PC-9 (cell line): Measurements from ENCODE around the gene SHISA5. TPM values are rescaled to one million over a fixed set of nuclear protein-coding genes. Genes with fewer than 3 reads are reported as not detected.

ENCODE experiments used
- BruUV-seq: library from RNA; stranded (reverse); fragments of 400-500 nt; replicated peaks from 2 replicates; lab custom pipeline; 2021; lab: Mats Ljungman, UMichigan
- CTCF ChIA-PET: fragments of 300-600 bp; sonication (Branson Sonifier 250); formaldehyde crosslinking; loops from one replicate; lab custom pipeline; 2022; ENCODE audit warnings: antibody characterized with exemption; lab: Charles Lee
- POLR2A ChIA-PET: fragments of 300-600 bp; sonication (Branson Sonifier 250); formaldehyde crosslinking; loops from one replicate; lab custom pipeline; 2022; ENCODE audit warnings: antibody characterized with exemption; ENCODE audit not compliant: unreplicated experiment; lab: Charles Lee
- DNase-seq, 2 experiments: peaks; one replicate each; pipeline versions ENCODE4 v3.0.0 to v3.0.0-alpha.2; 2015 to 2022; ENCODE audit warnings: mixed read lengths in 1 of 2
- H2AFZ ChIP-seq: fragments of 200-600 bp; sonication (generic); 2 replicates; pipeline ENCODE4 v1.8.1; 2017; ENCODE audit warnings: antibody characterized with exemption
- H3F3A ChIP-seq: fragments of 200-600 bp; sonication (generic); 2 replicates; pipeline ENCODE4 v1.8.1; 2017; ENCODE audit warnings: antibody characterized with exemption, mild to moderate bottlenecking, low read depth; ENCODE audit not compliant: insufficient read depth
- H3K27ac ChIP-seq: fragments of 200-600 bp; sonication (generic); 2 replicates; pipeline ENCODE4 v1.6.1; 2016; ENCODE audit warnings: mixed run types
- H3K27me3 ChIP-seq: fragments of 200-600 bp; sonication (generic); 2 replicates; pipeline ENCODE4 v1.6.1; 2016; ENCODE audit warnings: low read depth, mixed run types; ENCODE audit not compliant: insufficient read depth
- H3K36me3 ChIP-seq: fragments of 200-600 bp; sonication (generic); 2 replicates; pipeline ENCODE4 v1.6.1; 2016; ENCODE audit warnings: low read depth, mixed run types
- H3K4me1 ChIP-seq: fragments of 200-600 bp; sonication (generic); replicated peaks from 2 replicates; pipeline ENCODE4 v1.6.1; 2016; ENCODE audit warnings: mixed run types; ENCODE audit not compliant: insufficient read depth
- H3K4me2 ChIP-seq: fragments of 200-600 bp; sonication (generic); 2 replicates; pipeline ENCODE4 v1.6.1; 2017; ENCODE audit warnings: mixed run types
- H3K4me3 ChIP-seq: fragments of 200-600 bp; sonication (generic); 2 replicates; pipeline ENCODE4 v1.6.1; 2016; ENCODE audit warnings: mixed run types
- H3K79me2 ChIP-seq: fragments of 200-600 bp; sonication (generic); 2 replicates; pipeline ENCODE4 v1.6.1; 2017; ENCODE audit warnings: low read depth, mixed run types
- H3K9me2 ChIP-seq: fragments of 200-600 bp; sonication (generic); 2 replicates; pipeline ENCODE4 v1.8.1; 2017; ENCODE audit warnings: mild to moderate bottlenecking; ENCODE audit not compliant: insufficient read depth
- H3K9me3 ChIP-seq: fragments of 200-600 bp; sonication (generic); 2 replicates; pipeline ENCODE4 v1.8.1; 2016; ENCODE audit warnings: low read depth; ENCODE audit not compliant: insufficient read depth
- H4K20me1 ChIP-seq: fragments of 200-600 bp; sonication (generic); 2 replicates; pipeline ENCODE4 v1.8.1; 2017; ENCODE audit not compliant: insufficient read depth
- CTCF ChIP-seq: fragments of 200-600 bp; sonication (generic); conservative IDR thresholded peaks from 2 replicates; pipeline ENCODE4 v1.6.1; 2017; ENCODE audit warnings: mixed run types, antibody characterized with exemption, mild to moderate bottlenecking, moderate library complexity
- EZH2 ChIP-seq: fragments of 200-600 bp; sonication (generic); IDR thresholded peaks from 2 replicates; pipeline ENCODE4 v1.8.0; 2017; ENCODE audit warnings: antibody characterized with exemption, low read depth
- intact Hi-C: fragments of 100-400 bp; cut with micrococcal nuclease; formaldehyde crosslinking; loops from one replicate; pipeline ENCODE4 v1.10.0; 2022; ENCODE audit not compliant: unreplicated experiment
- total RNA-seq: library from RNA; stranded (reverse); gene quantifications from 2 replicates; pipeline ENCODE4 v1.2.3, GENCODE V29; 2021

The SHISA5 gene
- total RNA-seq, 1 experiment from 2014 or later: 133 TPM

GRCh38 chr3:48528048-48528447 lies 24.1 kb upstream of the SHISA5 start:
- Histone ChIP-seq H3K27ac (no peak overlapping the region), H3K9me2 (no peaks in the 10 kb centered on the region), H3K36me3 (no peaks in the 10 kb centered on the region), H3K9me3 (no peaks in the 10 kb centered on the region), H2AFZ (no peak overlapping the region), H3K4me2 (no peak overlapping the region), H3K27me3 (no peaks in the 10 kb centered on the region), H3K4me3 (no peak overlapping the region), H4K20me1 (no peaks in the 10 kb centered on the region), H3K4me1 (no peaks in the 10 kb centered on the region), H3K79me2 (no peaks in the 10 kb centered on the region), H3F3A (0 out of 2 replicates have a peak, but pooled peaks cover 2% of the 10 kb centered on the region)
- CTCF ChIA-PET: no interaction called here
- no TSS peak for BruUV-seq
- POLR2A ChIA-PET: interaction anchor here (0.6 kb wide), 1 partner anchor 13 kb away, joined by 3 read pairs; no protein-coding TSS in a partner anchor
- TF ChIP-seq CTCF: no peak
- TF ChIP-seq EZH2: no peak
- no peak for DNase-seq
- intact Hi-C loops: no loop called here

- no peaks in the 10 kb centered on the region for H3F3A ChIP-seq
- no peak overlapping the region for H3K4me3 ChIP-seq
- CTCF ChIA-PET: no interaction called here
- H3K9me3 ChIP-seq: no peaks in the 10 kb centered on the region
- no TSS peak for BruUV-seq
- no peak for TF ChIP-seq CTCF
- TF ChIP-seq EZH2: no peak
- POLR2A ChIA-PET: no interaction called here
- no peaks in the 10 kb centered on the region for H4K20me1 ChIP-seq
- no peak overlapping the region for H2AFZ ChIP-seq
- no peaks in the 10 kb centered on the region for H3K27me3 ChIP-seq
- H3K36me3 ChIP-seq: no peaks in the 10 kb centered on the region
- no peak overlapping the region for H3K4me2 ChIP-seq
- no peaks in the 10 kb centered on the region for H3K79me2 ChIP-seq
- no peaks in the 10 kb centered on the region for H3K4me1 ChIP-seq
- no peak overlapping the region for H3K27ac ChIP-seq
- intact Hi-C loops: no loop called here
- H3K9me2 ChIP-seq: no peaks in the 10 kb centered on the region
- DNase-seq: no peak
These were observed 21.0 kb upstream of the SHISA5 start for GRCh38 chr3:48524970-48525369.

- POLR2A ChIA-PET: no interaction called here
- CTCF ChIA-PET: no interaction called here
- no peak for TF ChIP-seq CTCF
- TF ChIP-seq EZH2: no peak
- H3K4me2 ChIP-seq: no peak overlapping the region
- H2AFZ ChIP-seq: no peak overlapping the region
- no peaks in the 10 kb centered on the region for H3K27me3 ChIP-seq
- H3K9me3 ChIP-seq: no peaks in the 10 kb centered on the region
- H3K27ac ChIP-seq: no peak overlapping the region
- intact Hi-C loops: no loop called here
- no peaks in the 10 kb centered on the region for H4K20me1 ChIP-seq
- no peaks in the 10 kb centered on the region for H3K79me2 ChIP-seq
- H3K4me1 ChIP-seq: no peaks in the 10 kb centered on the region
- H3F3A ChIP-seq: no peaks in the 10 kb centered on the region
- H3K36me3 ChIP-seq: no peaks in the 10 kb centered on the region
- no peak for DNase-seq
- no peak overlapping the region for H3K4me3 ChIP-seq
- BruUV-seq: no TSS peak
- no peaks in the 10 kb centered on the region for H3K9me2 ChIP-seq
These were observed 17.7 kb upstream of the SHISA5 start for GRCh38 chr3:48521635-48522034.
